Activated CD8-positive, alpha-beta memory T cell treated with anti-CD3 and anti-CD28 coated beads for 24 hours (primary cell): Measurements from ENCODE around the gene MTX3.

Source experiments
- DNase-seq: peaks from one replicate; pipeline ENCODE4 v3.0.0-alpha.2; 2020

The MTX3 gene

DNA sequence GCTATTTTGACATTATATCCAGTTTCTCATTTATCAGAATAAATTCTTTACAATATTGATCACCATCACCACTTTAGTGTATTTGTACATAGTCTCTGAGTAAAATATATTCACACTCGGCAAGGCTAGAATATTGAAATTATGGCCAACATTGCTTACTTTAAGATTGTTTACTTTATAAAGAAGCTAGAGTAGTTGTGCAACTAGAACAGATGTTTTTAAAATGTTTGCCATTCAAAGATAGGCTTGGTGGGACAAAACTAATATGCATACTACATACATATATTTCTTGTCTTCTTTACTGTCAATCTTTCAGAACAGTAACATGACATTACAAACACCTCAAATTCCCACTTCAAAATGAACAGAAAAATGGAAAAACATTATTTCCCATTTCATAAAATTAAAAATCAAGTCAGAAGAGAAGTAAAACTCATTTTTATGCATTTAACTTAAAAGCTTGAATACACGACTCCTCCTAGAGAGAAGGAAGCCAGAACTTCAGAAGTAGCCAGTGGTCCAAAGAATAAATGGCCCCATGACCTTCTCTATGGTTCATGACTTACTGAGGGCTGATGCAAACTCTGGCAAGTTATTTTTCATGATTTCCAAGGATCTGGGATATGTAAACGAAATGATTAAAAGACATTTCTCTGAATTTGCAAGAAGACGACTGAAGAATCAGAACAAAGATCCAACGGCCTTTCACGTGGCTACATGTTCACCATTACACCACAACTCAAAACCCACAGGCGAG lies 14.1 kb downstream of the MTX3 start:
- DNase-seq = no peak

GRCh38 chr5:79975422-79975821 lies 15.6 kb downstream of the MTX3 start:
- DNase-seq = no peak

DNA sequence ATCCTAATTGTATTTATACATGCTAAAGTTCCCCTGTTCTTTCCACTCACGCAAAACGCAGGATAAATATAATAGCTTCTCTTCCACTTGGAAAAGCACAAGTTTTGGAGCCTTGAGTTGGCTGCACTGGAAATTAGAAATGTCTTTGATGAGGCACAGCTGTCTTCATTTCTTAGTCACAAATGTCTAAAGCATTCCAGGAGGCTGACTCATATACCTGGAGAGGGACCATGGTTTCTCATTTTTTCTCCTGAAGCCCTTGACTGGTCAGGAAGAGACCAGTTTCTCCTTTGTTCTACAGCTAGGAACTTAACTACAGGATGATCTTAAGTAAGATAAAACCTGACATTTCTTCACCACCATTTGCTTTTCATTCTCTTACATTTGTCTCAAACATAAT lies 16.2 kb downstream of the MTX3 start:
- no peak for DNase-seq

DNA sequence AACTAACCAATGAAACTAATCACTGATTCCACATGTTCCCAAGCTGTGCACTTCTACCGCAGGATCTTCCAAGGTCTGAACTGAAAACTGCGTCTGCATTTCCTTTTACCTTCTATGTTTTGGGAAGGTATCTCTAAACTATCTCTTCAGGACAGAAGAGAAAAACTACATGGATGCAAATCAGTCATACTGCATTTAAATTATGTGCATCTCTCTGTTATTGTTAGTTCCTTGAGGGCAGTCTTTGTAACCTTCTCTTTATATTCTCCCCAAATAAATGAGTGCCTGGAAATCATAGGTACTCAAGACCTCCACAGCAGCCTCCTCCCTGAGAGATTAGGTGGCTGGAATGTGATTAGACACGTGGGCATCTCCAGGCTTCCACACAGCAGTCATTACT lies 17.1 kb downstream of the MTX3 start:
- DNase-seq = no peak

DNA sequence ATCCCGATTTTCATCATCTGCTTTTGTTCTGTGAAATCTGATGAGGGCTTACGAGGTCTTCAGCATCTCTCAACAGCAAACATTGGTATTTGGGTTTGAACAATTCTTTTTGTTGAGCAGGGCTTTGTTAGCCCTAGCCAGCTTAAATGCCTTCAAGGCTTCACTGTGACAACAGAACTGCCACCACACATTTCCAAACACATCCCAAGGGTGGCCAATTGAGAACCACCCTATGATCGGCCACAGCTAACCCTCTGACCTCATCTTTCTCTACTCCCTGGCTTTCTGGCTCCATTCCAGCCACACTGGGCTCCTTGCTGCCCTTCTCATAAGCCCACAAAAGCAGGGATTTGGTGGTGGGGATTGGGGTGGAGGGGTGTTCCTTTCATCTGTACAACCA lies 17.6 kb downstream of the MTX3 start:
- no peak for DNase-seq

GRCh38 chr5:79971156-79971555 lies 19.9 kb downstream of the MTX3 start:
- no peak for DNase-seq

DNA sequence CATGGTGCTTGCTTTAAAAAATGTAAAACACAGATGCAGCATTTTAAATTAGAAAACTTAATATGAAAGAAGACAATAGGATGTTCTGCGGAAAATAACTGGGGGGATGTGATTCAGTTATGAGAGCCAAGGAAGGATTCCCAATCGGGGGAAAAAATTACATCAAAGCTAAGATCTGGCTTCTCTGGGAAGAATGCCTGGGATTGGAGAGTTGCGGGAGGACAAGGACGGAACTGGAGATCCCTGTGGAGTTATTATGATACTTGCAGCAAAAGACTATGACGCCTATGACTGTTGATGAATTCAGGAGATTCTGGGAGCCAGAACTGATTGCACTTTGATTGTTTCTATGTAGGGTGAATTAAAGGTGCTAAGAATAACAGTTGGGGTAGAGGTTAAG lies 24.6 kb downstream of the MTX3 start:
- no peak for DNase-seq

DNA sequence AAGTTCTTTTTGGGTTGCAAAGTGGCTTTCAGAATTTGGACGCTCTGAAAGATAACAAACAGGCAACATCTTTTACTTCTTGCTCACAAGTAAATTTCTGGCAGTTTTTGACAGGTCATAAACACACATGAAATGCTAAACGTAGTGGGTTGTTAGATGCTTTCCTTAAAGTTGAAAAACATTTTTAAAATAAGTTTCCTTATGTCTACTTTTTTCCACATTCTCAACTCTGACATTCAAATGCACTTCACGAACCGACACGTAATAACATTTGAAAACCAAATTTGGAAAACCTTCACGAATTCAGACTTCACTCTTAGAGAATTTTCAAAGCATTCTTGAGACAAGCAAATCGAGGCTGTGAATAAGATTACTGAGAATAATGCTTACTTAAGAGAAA lies 26.9 kb downstream of the MTX3 start:
- DNase-seq = no peak

- no peak for DNase-seq
Observed at GRCh38 chr5:79963261-79964061, 27.6 kb downstream of the MTX3 start.

DNA sequence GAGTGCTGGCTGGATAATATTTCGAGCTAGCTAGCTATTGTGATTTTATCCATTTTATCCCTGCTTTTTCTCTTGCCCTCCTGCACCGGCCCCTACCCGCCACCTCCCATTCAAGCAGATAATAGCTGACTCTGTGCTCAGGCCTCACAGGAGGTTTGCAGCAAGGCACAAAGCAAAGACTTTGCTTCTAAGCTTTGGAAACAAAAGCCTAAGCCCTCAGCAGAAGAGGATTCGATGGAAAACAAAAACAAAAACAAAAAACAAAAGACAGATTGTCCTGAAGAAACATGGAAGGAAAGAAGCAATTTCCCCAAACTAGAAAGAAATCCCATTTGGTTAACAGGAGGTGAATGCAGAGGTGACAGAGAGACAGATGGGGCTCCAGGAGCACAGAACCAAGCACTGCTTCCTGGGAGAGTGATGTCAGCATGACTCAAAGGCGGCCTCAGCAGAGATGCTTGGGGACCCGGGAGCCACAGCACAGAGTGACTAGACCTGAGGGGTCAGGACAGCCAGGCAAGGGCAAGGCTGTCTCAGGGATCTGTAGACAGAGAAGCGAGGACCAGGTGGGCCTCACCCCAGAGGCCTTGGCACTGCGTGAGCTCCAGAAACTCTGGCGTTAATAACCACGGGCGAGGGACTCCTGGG lies 28.4 kb downstream of the MTX3 start:
- DNase-seq = no peak

- DNase-seq = no peak
Observed at GRCh38 chr5:79961716-79962574, 29.1 kb downstream of the MTX3 start.

DNA sequence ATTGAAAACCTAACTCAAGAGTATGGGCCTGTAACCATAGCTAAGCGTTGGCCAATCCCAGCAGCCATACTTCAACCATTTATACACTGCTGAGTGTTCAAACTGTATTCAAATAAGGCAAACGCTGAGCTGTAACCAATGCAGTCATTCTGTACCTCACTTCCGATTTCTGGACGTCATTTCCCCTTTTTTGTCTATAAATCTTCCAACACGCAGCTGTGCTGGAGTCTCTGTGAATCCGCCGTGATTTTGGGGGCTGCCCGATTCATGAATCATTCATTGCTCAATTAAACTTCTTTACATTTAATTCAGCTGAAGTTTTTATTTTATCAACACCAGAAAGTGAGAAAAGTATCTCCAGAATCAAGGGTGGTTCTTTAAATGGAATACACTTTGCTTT lies 31.7 kb downstream of the MTX3 start:
- no peak for DNase-seq

GRCh38 chr5:79955941-79956670 lies 35.0 kb downstream of the MTX3 start:
- DNase-seq = no peak

DNA sequence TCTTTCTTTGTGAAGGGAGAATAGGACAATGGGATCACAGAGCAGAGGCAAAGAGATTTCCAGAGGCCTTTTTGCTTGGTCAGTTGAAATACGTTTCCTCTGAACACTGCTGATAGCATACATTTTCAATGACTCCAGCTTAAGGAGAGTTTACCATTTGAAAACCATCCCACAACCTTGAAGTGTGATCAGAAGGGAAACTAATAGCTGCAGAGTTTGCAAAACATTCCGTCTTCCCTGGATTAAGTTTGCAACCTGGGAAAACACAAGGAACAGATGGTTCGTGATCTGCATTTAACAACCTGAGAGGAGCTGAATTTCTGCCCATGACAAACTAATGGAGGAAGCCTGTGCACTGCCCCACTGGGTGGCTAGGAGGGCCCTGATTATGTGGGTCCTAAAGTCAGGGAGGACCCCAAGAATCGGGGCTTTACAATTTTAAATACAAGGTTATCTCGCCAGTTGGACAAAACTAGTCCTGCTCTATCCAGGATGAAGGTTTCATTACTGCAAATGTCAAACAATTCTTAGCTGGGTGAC lies 35.6 kb downstream of the MTX3 start:
- no peak for DNase-seq

- DNase-seq = no peak
Observed at GRCh38 chr5:79954620-79955019, 36.4 kb downstream of the MTX3 start.

DNA sequence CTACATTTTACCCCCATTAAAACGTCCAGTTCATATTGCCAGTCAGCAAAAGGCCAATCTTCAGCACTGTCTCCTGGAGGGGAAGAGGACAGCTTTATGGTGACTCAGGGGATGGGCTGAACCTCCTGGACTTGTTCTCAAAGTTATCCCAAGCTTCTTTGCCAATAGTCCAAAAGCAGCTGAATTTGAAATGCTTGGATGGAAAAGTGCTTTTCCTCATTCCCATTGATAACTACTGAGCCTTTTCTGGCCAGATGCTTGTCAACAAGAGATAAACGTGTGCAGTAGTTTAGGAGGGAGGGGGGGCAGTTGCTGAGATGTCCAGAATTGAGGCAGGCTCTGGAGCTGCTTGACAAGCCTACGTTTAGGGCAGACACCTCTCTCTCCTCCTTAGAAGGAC lies 43.5 kb downstream of the MTX3 start:
- DNase-seq = no peak

GRCh38 chr5:79938468-79938867 lies 52.6 kb downstream of the MTX3 start:
- no peak for DNase-seq

DNA sequence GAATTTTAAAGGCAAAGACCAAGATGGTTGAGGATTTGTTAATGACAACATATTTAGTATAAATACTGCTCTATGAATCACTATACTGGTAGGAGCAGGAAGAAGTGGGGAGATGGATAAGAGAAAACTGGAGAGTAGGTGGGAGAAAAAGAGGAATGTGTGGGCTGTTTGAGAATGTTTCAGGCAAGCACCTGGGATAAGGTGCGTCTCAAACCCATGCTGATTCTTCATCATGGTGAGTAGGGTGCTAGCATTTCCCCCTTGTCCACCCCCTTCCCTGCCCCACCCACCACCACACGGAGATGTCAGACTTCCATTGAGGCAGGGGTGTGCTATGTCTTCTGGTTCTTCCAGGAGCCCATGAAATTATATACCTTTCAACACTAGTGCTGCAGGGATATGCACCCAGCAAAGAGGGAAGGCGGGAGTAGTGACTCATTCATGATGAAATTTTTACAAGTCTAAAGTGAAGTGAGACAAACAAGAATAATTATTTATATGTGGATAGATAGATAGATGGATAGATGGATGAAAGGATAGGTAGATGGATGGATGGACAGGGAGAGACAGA lies 54.3 kb downstream of the MTX3 start:
- no peak for DNase-seq

DNA sequence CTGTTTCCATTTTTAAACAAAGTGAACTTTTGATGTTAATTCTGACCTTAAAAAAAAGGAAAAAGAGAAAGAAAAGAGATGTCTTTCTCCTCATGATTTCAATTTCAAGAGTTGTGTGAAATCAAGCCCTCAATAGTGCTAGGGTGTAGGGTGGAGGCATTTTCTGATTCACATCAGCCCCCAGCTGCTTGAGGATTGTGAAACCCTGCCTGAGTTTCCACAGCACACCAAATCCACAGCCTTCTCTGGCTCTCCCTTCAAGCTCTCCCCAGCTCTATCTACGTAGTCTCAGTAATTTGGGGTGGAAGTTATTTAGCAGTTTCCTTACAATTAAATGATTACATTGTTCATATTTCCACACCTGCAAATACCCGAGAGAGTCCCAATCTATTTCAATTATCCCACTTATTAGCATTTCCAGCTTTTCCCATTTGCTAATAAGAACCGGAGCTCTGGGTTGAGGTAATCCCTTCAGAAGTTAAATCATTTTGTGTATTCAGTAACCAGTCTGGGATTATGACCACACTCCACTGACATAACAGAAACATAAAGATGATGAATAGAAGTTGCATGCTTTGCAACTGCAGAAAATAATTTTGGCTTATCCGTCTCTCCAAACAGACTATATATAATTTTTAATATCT lies 54.9 kb downstream of the MTX3 start:
- DNase-seq = no peak

- no peak for DNase-seq
Observed at GRCh38 chr5:79934681-79935080, 56.4 kb downstream of the MTX3 start.
